Adrenal gland (tissue), 5 donors: ENCODE measurements around the gene MARCHF9.

Experiments used
- CTCF ChIP-seq, 6 experiments: fragments of 450-650 bp in 4 of 6; fragments of 200-600 bp in 2 of 6; sonication (generic) in 1 of 6; IDR thresholded peaks; 1 replicate in 5 of 6; 2 replicates in 1 of 6; pipeline versions ENCODE4 v1.5.1 to v1.8.0; 2016 to 2021; ENCODE audit warnings: antibody characterized with exemption in 6 of 6, mild to moderate bottlenecking in 2 of 6, moderate library complexity in 1 of 6
- POLR2A ChIP-seq, 2 donors: fragments of 450-650 bp; IDR thresholded peaks; one replicate each; pipeline ENCODE4 v1.6.1; 2017; ENCODE audit warnings: antibody characterized with exemption in 2 of 2, mild to moderate bottlenecking in 2 of 2, moderate library complexity in 1 of 2
- donor health status: DM: no; HTN: no; CAD: no.

GRCh38 chr12:57766464-57767304 is 11.8 kb downstream of the MARCHF9 start, which contains the start of gene CYP27B1:
- TF ChIP-seq CTCF (IDR thresholded peaks at IDR 0.05) = no peak
- no peak for TF ChIP-seq POLR2A (IDR thresholded peaks at IDR 0.05)
